Adipose tissue (tissue), 3 donors: ENCODE measurements around the gene SH2D4B. TPM values are rescaled to one million over a fixed set of nuclear protein-coding genes. Genes with fewer than 3 reads are reported as not detected.

Source experiments
- H3K27ac ChIP-seq: one replicate; pipeline ENCODE4 v1.5.1; 2013; ENCODE audit warnings: low read depth, low read length
- WGBS, 3 donors: extraction: QIAGEN DNeasy Blood & Tissue Kit; methylation state at CpG; one replicate each; pipeline ENCODE4 v1.1.7; 2013; 5-methylcytosine and 5-hydroxymethylcytosine counted together
- polyA plus RNA-seq, 3 donors: library from polyadenylated mRNA; stranded (reverse); fragments of 200-250 nt; gene quantifications; one replicate each; pipeline ENCODE4 v1.2.3, GENCODE V29; 2013
- donor health status: healthy with polysubstance abuse.
- donor health status: Bipolar disorder and iron deficiency.
- donor health status: healthy.

Gene SH2D4B
- polyA plus RNA-seq, 3 donors, result 0.04 TPM; not detected in 2

- H3K27ac ChIP-seq, result no peak overlapping the region
- WGBS, 3 donors, result 79 to 83% (median 82%) methylated on average over 3 of the region's 3 CpGs
Measured at GRCh38 chr10:80600256-80600655, 62.6 kb downstream of the SH2D4B start.

- 91 to 95% (median 94%) methylated on average over 4 of the region's 4 CpGs for WGBS, 3 donors
- H3K27ac ChIP-seq, result no peak overlapping the region
Measured at GRCh38 chr10:80602881-80603280, 65.2 kb downstream of the SH2D4B start.

DNA sequence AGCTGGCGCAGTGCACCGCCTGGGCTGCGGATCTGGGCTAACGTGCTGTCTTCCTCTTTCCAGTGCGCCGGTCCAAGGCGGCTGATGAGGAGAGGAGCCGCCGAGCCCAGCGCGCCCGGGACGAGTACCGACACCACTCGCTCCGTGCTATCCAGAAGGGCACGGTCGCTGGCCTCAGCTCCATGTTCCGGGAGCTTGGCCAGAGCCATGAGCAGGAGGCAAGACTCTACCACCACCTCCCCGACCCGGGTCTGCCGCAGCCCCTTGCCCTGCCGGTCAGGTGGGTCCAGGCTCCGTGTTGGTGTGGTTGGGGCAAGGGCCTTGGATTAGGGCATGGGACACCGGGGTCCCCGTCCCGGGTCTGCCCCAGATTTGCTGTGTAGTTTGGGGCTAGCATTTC lies 65.8 kb downstream of the SH2D4B start:
- WGBS, 3 donors, result 90 to 96% (median 93%) methylated on average over 27 of the region's 27 CpGs
- H3K27ac ChIP-seq, result no peak overlapping the region

DNA sequence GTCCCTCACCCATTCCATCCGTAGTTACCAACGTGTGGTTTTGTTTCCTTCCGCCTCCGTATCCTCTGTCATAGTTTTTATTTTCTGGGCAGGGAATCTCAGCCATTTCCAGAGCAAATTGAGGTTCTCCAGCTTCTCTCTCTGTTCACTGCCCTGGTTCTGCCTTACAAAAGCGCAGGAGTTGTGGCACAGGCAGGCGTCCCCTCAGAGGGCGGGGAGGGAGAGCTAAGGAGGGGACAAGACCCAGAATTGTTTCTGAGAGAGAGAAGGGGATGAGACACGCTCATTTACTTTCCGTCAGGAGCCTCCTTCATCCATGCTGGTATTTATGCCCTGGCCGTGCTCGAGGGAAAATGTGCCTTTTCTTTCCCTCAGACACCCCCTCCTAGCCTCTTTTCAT lies 71.0 kb downstream of the SH2D4B start:
- WGBS, 3 donors, result 57 to 74% (median 61%) methylated on average over 11 of the region's 11 CpGs
- H3K27ac ChIP-seq, result no peak overlapping the region

GRCh38 chr10:80609331-80609730 lies 71.6 kb downstream of the SH2D4B start:
- H3K27ac ChIP-seq, result no peak overlapping the region
- WGBS, 3 donors, result 83 to 85% (median 83%) methylated on average over 11 of the region's 11 CpGs

DNA sequence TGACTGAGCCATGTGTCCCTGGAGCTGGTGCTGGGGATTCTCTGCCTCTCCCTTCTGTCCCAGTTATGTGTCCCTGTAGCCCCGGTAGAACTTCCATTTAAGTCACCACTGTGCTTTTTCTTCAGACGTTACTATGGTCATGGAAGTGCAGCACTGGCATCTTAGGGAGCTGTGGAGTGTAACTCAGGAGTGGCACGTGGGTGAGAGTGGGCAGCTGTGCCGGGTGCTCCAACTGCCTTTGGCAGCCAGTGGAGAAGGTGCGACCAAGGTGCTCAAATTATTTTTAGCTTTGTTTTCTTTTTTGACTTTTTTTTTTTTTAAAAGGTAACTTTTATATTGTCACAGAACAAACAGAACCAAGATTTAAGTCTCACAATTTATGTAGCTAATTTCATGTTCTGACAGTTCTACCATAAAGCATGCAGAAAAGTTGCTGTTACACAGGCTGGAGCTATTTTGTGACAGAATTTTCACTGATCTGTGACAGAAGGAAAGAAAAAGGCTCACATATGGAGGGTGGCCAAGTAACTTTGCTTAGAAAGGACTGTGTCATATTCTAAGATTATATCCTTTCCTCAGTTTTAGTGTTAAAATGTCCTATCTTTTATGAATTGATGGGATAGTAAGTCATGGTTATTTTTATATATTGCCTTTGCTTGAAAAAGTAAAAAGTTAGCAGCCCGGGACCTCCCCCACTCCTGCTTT lies 73.9 kb downstream of the SH2D4B start:
- WGBS, 3 donors, result 77 to 90% (median 78%) methylated on average over 6 of the region's 6 CpGs
- no peak overlapping the region for H3K27ac ChIP-seq

- WGBS, 3 donors, result 65 to 75% (median 65%) methylated on average over 3 of the region's 3 CpGs
- no peak overlapping the region for H3K27ac ChIP-seq
Measured at GRCh38 chr10:80612261-80612660, 74.6 kb downstream of the SH2D4B start.

GRCh38 chr10:80613466-80614170 lies 75.9 kb downstream of the SH2D4B start:
- 73 to 79% (median 74%) methylated on average over 8 of the region's 8 CpGs for WGBS, 3 donors
- no peak overlapping the region for H3K27ac ChIP-seq

DNA sequence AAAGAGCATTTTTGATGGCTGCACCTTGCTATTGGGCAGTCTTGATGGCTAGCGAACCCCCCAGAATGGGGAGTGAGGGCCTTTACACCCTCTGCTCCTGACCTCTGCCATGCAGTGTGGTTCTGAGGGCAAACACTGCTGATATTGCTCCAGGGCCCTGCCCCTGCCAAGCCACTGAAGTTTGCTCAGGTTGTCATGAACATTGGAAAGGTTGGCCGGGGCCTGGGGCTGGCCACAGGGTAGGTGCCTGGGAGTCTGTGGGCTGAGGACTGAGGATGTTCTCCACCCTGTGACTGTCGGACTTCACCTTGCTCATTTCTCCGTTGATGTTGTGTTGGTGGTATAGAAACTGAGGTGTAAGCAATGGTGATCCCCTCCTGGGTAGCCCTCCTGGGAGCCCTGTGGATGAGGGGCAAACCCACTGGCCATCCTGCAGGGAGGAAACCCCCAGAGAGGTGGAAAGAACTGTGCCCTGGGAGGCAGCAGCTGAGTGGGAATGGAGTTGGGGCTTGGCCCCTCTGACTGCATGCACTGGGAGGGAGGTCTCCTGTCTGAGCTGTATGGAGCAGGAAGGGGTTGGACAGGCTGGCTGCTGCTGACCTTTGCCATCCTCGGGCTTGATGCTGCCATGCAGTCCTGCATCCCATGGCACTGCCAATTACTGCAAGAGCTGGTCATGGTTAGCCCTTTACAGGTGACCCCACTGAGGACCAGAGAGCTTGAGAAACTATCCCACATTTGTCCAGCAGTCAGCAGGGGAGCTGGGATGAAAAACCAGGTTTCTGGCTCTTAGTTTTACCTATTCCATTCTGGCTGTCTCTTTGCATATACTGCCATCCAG lies 77.1 kb downstream of the SH2D4B start:
- WGBS, 3 donors, result 84 to 96% (median 90%) methylated on average over 5 of the region's 5 CpGs

DNA sequence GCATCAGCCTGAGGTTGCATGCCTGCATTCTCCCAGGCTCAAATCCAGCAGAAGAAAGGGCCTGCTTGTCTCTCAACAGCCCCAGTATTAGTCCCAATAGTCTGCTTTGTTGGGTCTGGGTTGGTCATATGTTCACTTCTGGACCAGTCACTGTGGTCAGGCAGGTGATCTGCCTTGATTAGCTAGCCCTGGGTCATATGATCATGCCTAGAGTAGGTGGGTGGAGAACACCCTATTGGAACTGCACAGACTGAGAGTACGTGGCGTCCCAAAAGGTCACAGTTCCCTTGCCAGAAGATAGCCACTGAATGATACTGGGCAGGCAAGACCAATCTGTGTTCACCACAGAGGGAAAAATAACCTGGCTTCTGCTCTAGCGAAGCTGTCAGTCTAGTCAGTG lies 80.1 kb downstream of the SH2D4B start:
- H3K27ac ChIP-seq, result no peak overlapping the region
- 86 to 95% (median 91%) methylated on average over 3 of the region's 3 CpGs for WGBS, 3 donors

More for the DNA sequence above, 77.1 kb downstream of the SH2D4B start:
- H3K27ac ChIP-seq, result no peak overlapping the region

DNA sequence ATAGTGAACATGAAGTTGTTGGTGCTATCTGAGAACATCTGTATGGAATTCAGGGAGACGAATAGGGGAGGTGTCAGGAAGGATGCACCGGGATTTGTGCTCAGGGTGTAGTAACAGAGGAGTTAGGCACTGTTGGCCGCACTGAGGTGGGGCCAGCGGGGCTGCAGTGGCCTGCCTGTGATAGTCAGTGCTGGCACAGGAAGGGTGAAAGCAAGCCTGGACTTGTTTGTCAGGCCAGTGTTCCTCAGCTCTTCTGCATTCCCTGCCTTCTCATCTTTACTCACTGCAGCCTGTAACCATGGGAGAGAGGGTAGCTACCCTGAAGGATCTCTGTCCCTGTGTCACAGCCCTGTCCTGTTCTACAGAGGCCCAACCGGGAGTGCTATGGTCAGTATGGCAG lies 81.3 kb downstream of the SH2D4B start:
- H3K27ac ChIP-seq, result no peak overlapping the region
- WGBS, 3 donors, result 80 to 92% (median 91%) methylated on average over 5 of the region's 5 CpGs

- no peak overlapping the region for H3K27ac ChIP-seq
- 73 to 81% (median 78%) methylated on average over 3 of the region's 3 CpGs for WGBS, 3 donors
Measured at GRCh38 chr10:80622153-80622552, 84.5 kb downstream of the SH2D4B start.

DNA sequence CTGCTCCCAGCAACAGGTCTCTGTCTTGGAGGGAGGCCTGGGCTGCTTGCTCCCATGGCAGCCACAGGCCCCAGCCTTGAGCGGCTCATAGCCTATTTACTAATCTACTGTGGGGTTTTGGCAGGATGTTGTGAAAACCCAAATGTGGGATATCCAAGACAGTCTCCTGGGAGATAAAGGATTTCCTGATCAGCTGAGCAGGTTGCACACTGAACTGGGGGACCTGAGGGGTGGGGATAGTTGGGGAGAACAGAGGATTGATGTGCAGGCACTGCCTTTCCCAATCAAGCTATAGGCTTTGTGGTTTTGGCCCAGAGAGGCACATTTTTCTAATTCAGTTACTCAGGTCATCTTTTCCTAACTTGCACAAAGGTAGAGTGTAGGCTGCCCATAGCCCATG lies 92.6 kb downstream of the SH2D4B start:
- 49 to 78% (median 54%) methylated on average over 1 of the region's 1 CpG for WGBS, 3 donors

GRCh38 chr10:80632742-80633141 lies 95.0 kb downstream of the SH2D4B start:
- 51 to 88% (median 73%) methylated on average over 7 of the region's 7 CpGs for WGBS, 3 donors
- no peak overlapping the region for H3K27ac ChIP-seq

More for the DNA sequence above, 92.6 kb downstream of the SH2D4B start:
- no peak overlapping the region for H3K27ac ChIP-seq

DNA sequence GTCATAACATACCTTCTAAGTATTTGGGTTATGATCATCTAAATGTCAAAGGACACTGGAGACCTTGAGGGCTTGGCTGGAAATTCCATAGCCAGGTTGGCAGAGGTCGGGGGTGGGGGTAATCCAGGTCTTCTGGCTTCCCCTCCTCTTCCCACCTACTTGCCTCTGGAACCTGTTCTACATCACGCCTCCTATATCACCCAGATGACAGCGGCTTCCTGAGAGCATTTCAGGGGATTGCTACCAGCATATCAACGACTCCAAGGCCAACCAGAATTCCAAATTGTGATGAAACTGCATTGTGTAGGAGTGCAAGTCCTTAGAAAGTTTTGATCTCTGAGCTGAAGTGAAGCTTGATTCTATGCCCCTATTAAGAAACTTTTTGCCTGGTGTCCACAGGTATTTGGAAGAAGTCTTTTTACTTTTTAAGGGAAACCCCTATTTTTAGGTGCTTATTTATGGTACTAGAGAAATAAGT lies 95.7 kb downstream of the SH2D4B start:
- 45 to 64% (median 60%) methylated on average over 4 of the region's 4 CpGs for WGBS, 3 donors
- no peak overlapping the region for H3K27ac ChIP-seq

DNA sequence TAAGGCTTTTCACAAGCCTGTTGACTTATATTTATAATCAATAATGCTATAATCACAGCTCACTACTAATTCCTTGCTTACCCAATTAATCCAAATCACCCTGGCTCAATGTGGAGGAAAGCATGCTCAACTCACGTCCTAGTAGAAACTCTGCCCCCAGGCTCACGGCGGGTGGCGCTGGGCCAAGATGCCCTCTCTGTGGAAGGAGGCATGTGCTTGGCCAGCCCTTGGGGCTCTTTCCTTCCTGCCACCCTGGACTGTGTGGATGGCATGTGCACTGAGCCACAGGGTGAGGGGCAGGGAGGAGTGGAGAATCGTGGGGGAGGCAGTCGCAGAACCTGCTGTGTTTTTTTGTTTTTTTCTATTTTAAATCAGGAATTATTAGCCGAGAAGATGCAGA lies 96.2 kb downstream of the SH2D4B start:
- no peak overlapping the region for H3K27ac ChIP-seq
- WGBS, 3 donors, result 79 to 85% (median 82%) methylated on average over 7 of the region's 7 CpGs

DNA sequence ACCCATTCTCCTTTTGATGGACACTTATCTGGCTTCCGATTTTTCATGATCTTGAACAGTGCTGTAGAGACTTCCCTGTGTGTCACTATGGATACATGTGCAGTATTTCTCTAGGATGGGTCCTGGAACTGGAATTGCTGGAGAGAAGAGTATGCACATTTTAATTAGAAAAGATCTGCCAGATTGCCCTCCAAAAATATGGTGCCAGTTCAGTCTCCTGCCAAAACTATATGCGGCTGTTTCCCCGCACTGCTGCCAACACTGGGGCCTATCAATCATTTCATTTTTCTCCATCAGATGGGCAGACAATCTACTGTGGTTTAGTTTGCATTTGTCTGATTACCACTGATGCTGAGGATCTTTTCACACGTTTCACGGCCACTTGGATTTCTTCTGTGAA lies 105.0 kb downstream of the SH2D4B start:
- 80 to 86% (median 82%) methylated on average over 5 of the region's 5 CpGs for WGBS, 3 donors
- no peak overlapping the region for H3K27ac ChIP-seq

DNA sequence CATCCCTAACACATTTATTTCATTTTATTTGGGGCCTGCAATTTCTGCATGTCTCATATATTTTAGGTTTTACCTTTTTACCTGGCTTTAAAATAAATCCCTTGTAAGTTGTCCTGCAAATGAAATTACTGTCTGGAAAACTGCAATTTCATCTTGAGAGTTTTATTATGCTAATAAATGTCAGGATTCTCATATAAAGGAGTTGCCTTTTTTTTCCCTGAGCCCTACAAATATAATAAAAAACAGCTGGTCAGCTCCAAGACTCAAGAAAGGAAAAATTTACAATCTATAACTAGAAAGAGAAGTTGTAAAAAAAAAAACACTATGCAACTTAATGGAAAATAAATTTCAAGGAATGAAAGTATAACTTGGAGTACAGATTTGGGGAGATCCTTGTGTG lies 108.7 kb downstream of the SH2D4B start:
- H3K27ac ChIP-seq, result no peak overlapping the region
